Ascending aorta (tissue), 2 donors: ENCODE data around the gene USP1. TPM values are rescaled to one million over a fixed set of nuclear protein-coding genes. Genes with fewer than 3 reads are reported as not detected.

Source experiments
- DNase-seq, 2 donors: peaks; one replicate each; pipeline ENCODE4 v3.0.0-alpha.2; 2019; ENCODE audit warnings: low spot score in 2 of 2
- H3K27ac ChIP-seq, 2 donors: fragments of 200-600 bp; sonication (generic); one replicate each; pipeline ENCODE4 v1.5.1; 2016 to 2017; ENCODE audit warnings: mild to moderate bottlenecking in 1 of 2
- H3K27me3 ChIP-seq: fragments of 200-600 bp; sonication (generic); one replicate; pipeline ENCODE4 v1.5.1; 2017
- H3K36me3 ChIP-seq, 2 donors: fragments of 200-600 bp; sonication (generic); one replicate each; pipeline ENCODE4 v1.5.1; 2016
- H3K4me1 ChIP-seq, 2 donors: fragments of 200-600 bp; sonication (generic); one replicate each; pipeline ENCODE4 v1.5.1; 2016 to 2017; ENCODE audit warnings: mild to moderate bottlenecking in 1 of 2
- H3K4me3 ChIP-seq, 2 donors: fragments of 200-600 bp; sonication (generic); one replicate each; pipeline ENCODE4 v1.5.1; 2016 to 2017; ENCODE audit warnings: mild to moderate bottlenecking in 1 of 2
- H3K9me3 ChIP-seq, 2 donors: fragments of 200-600 bp; sonication (generic); one replicate each; pipeline ENCODE4 v1.5.1; 2016
- CTCF ChIP-seq, 3 experiments: fragments of 200-600 bp in 2 of 3; fragments of 450-650 bp in 1 of 3; sonication (generic) in 2 of 3; IDR thresholded peaks; one replicate each; pipeline ENCODE4 v1.5.1; 2016 to 2019; ENCODE audit warnings: antibody characterized with exemption in 3 of 3, mild to moderate bottlenecking in 1 of 3, moderate library complexity in 1 of 3
- intact Hi-C: fragments of 100-400 bp; cut with DNase I; formaldehyde crosslinking; loops from one replicate; pipeline ENCODE4 v1.15.1; 2023
- total RNA-seq: library from RNA; depleted of rRNA; stranded (reverse); fragments of >200 nt; gene quantifications from one replicate; pipeline ENCODE4 v1.1.0, GENCODE V29; 2016

The USP1 gene
- total RNA-seq, 1 donor from 2014 or later: 19.4 TPM

- Histone ChIP-seq H3K9me3 (no peaks in the 10 kb centered on the region), H3K36me3 (no peaks in the 10 kb centered on the region), H3K4me3 (no peak overlapping the region), H3K4me1 (no peaks in the 10 kb centered on the region), H3K27me3 (no peaks in the 10 kb centered on the region), H3K27ac (no peak overlapping the region)
- TF ChIP-seq CTCF (IDR thresholded peaks at IDR 0.05): no peak
- intact Hi-C loops: no loop called here
- no peak for DNase-seq
Measured at GRCh38 chr1:62394646-62395045, 42.2 kb upstream of the USP1 start.

GRCh38 chr1:62395291-62395690 is 41.6 kb upstream of the USP1 start:
- H3K36me3 ChIP-seq: no peaks in the 10 kb centered on the region
- TF ChIP-seq CTCF (IDR thresholded peaks at IDR 0.05): no peak
- DNase-seq: no peak
- H3K27me3 ChIP-seq: no peaks in the 10 kb centered on the region
- H3K4me3 ChIP-seq: no peak overlapping the region
- H3K4me1 ChIP-seq: no peaks in the 10 kb centered on the region
- H3K27ac ChIP-seq: no peak overlapping the region
- H3K9me3 ChIP-seq: no peaks in the 10 kb centered on the region
- intact Hi-C loops: no loop called here

- intact Hi-C loops: no loop called here
- Histone ChIP-seq H3K36me3 (no peaks in the 10 kb centered on the region), H3K27me3 (no peaks in the 10 kb centered on the region), H3K9me3 (no peaks in the 10 kb centered on the region), H3K27ac (no peak overlapping the region), H3K4me3 (no peak overlapping the region), H3K4me1 (no peaks in the 10 kb centered on the region)
- TF ChIP-seq CTCF (IDR thresholded peaks at IDR 0.05): no peak
- DNase-seq: no peak
Measured at GRCh38 chr1:62396871-62397270, 40.0 kb upstream of the USP1 start.

GRCh38 chr1:62397301-62397700 is 39.5 kb upstream of the USP1 start:
- H3K27me3 ChIP-seq: no peaks in the 10 kb centered on the region
- TF ChIP-seq CTCF (IDR thresholded peaks at IDR 0.05): no peak
- intact Hi-C loops: no loop called here
- no peak overlapping the region for H3K27ac ChIP-seq
- H3K9me3 ChIP-seq: no peaks in the 10 kb centered on the region
- no peak for DNase-seq
- no peaks in the 10 kb centered on the region for H3K36me3 ChIP-seq
- H3K4me1 ChIP-seq: no peaks in the 10 kb centered on the region
- H3K4me3 ChIP-seq: no peak overlapping the region

- Histone ChIP-seq H3K4me3 (no peak overlapping the region), H3K36me3 (no peaks in the 10 kb centered on the region), H3K27ac (no peak overlapping the region), H3K4me1 (no peaks in the 10 kb centered on the region), H3K9me3 (no peaks in the 10 kb centered on the region), H3K27me3 (no peaks in the 10 kb centered on the region)
- intact Hi-C loops: no loop called here
- TF ChIP-seq CTCF (IDR thresholded peaks at IDR 0.05): no peak
- DNase-seq: no peak
Measured at GRCh38 chr1:62398377-62398776, 38.5 kb upstream of the USP1 start.

- intact Hi-C loops: no loop called here
Measured at GRCh38 chr1:62401034-62401760, 35.7 kb upstream of the USP1 start.

More at GRCh38 chr1:62401034-62401760, 35.7 kb upstream of the USP1 start:
- Histone ChIP-seq H3K27ac (no peak overlapping the region), H3K9me3 (no peaks in the 10 kb centered on the region), H3K27me3 (no peaks in the 10 kb centered on the region), H3K4me3 (no peak overlapping the region), H3K36me3 (no peaks in the 10 kb centered on the region), H3K4me1 (no peaks in the 10 kb centered on the region)
- no peak for DNase-seq
- no peak for TF ChIP-seq CTCF (IDR thresholded peaks at IDR 0.05)
